HCT116 (cell line): ENCODE results near the gene ITGAD. TPM values are rescaled to one million over a fixed set of nuclear protein-coding genes. Genes with fewer than 3 reads are reported as not detected.

Source experiments
- ATAC-seq: fragments of 200-7000 bp; cut with Tn5 transposase; 2 replicates; pipeline ENCODE4 v1.9.1; 2020; ENCODE audit warnings: mild to moderate bottlenecking, moderate library complexity
- BruUV-seq: library from RNA; stranded (reverse); fragments of 400-500 nt; replicated peaks from 2 replicates; lab custom pipeline; 2021; lab: Mats Ljungman, UMichigan
- CTCF ChIA-PET: fragments of 300-600 bp; sonication (Branson Sonifier 250); formaldehyde crosslinking; loops from one replicate; lab custom pipeline; 2021; ENCODE audit warnings: antibody characterized with exemption; lab: Charles Lee
- POLR2A ChIA-PET: fragments of 300-600, 350-600 bp; sonication (Branson Sonifier 250); formaldehyde crosslinking; loops from one replicate; lab custom pipeline; 2021; ENCODE audit warnings: antibody characterized with exemption; lab: Charles Lee
- RAD21 ChIA-PET, 2 experiments: fragments of 300-600 bp; sonication (Branson Sonifier 250); formaldehyde crosslinking; loops; one replicate each; lab custom pipeline; 2023; ENCODE audit warnings: low total read pairs in 2 of 2; ENCODE audit not compliant: uncharacterized antibody in 2 of 2, unreplicated experiment in 2 of 2, low non-redundant PET in 1 of 2; lab: Charles Lee
- DNase-seq: peaks from one replicate; pipeline ENCODE4 v3.0.0-alpha.2; 2010; ENCODE audit warnings: low read depth, low spot score
- H2AFZ ChIP-seq: fragments of 200-600 bp; shearing (Covaris generic), sonication (generic); 2 replicates; pipeline ENCODE4 v1.6.1; 2017; ENCODE audit warnings: low read depth, mixed run types, mixed read lengths, antibody characterized with exemption, low read length; ENCODE audit not compliant: poor library complexity, severe bottlenecking
- H3K27ac ChIP-seq: 2 replicates; pipeline ENCODE4 v1.5.1; 2012; ENCODE audit warnings: low read depth, low read length
- H3K27me3 ChIP-seq: fragments of 200-600 bp; sonication (generic); 2 replicates; pipeline ENCODE4 v1.6.1; 2016; ENCODE audit warnings: mixed run types, low read length, mixed read lengths; ENCODE audit not compliant: insufficient read depth
- H3K36me3 ChIP-seq, 2 experiments: fragments of 200-500 bp in 1 of 2; fragments of 200-600 bp in 1 of 2; sonication (Bioruptor generic) in 1 of 2; sonication (generic) in 1 of 2; 2 replicates each; pipeline versions ENCODE4 v1.5.1 to v1.6.1; 2014 to 2016; ENCODE audit warnings: low read length in 2 of 2, inconsistent platforms in 1 of 2, mixed read lengths in 1 of 2, mixed run types in 1 of 2; ENCODE audit not compliant: insufficient read depth in 2 of 2, control insufficient read depth in 1 of 2
- H3K4me1 ChIP-seq, 2 experiments: fragments of 200-600 bp in 1 of 2; sonication (generic) in 1 of 2; 2 replicates each; pipeline versions ENCODE4 v1.5.1 to v1.6.1; 2012 to 2017; ENCODE audit warnings: low read length in 2 of 2, inconsistent platforms in 1 of 2, mild to moderate bottlenecking in 1 of 2, mixed read lengths in 1 of 2, mixed run types in 1 of 2, moderate library complexity in 1 of 2; ENCODE audit not compliant: insufficient read depth in 2 of 2, control insufficient read depth in 1 of 2
- H3K4me2 ChIP-seq: fragments of 200-600 bp; sonication (generic); 2 replicates; pipeline ENCODE4 v1.6.1; 2017; ENCODE audit warnings: mixed run types, low read length, mixed read lengths
- H3K4me3 ChIP-seq, 2 experiments: fragments of 200-600 bp in 1 of 2; sonication (generic) in 1 of 2; replicated peaks in 1 of 2; 2 replicates each; pipeline ENCODE4 v1.5.1; 2011 to 2016; ENCODE audit warnings: low read length in 2 of 2, control low read depth in 1 of 2, low read depth in 1 of 2, mild to moderate bottlenecking in 1 of 2, mixed read lengths in 1 of 2, mixed run types in 1 of 2
- H3K79me2 ChIP-seq: fragments of 200-600 bp; sonication (generic); 2 replicates; pipeline ENCODE4 v1.6.1; 2017; ENCODE audit warnings: mild to moderate bottlenecking, mixed run types, low read length, moderate library complexity, mixed read lengths; ENCODE audit not compliant: insufficient read depth
- H3K9ac ChIP-seq: fragments of 200-600 bp; sonication (generic); 2 replicates; pipeline ENCODE4 v1.6.1; 2016; ENCODE audit warnings: low read length, mixed read lengths
- H3K9me2 ChIP-seq: fragments of 200-600 bp; sonication (generic), shearing (Covaris generic); 2 replicates; pipeline ENCODE4 v1.6.1; 2017; ENCODE audit warnings: mixed run types, mild to moderate bottlenecking, moderate library complexity; ENCODE audit not compliant: insufficient read depth
- H3K9me3 ChIP-seq, 2 experiments: fragments of 200-500 bp in 1 of 2; fragments of 200-600 bp in 1 of 2; sonication (Bioruptor generic) in 1 of 2; sonication (generic) in 1 of 2; 2 replicates each; pipeline ENCODE4 v1.6.1; 2014 to 2017; ENCODE audit warnings: low read length in 2 of 2, mixed read lengths in 2 of 2, inconsistent platforms in 1 of 2, low read depth in 1 of 2, mild to moderate bottlenecking in 1 of 2, mixed run types in 1 of 2, moderate library complexity in 1 of 2; ENCODE audit not compliant: control insufficient read depth in 1 of 2, insufficient read depth in 1 of 2
- H4K20me1 ChIP-seq: fragments of 200-600 bp; sonication (generic), shearing (Covaris generic); 2 replicates; pipeline ENCODE4 v1.6.1; 2017; ENCODE audit warnings: mixed run types, mild to moderate bottlenecking, moderate library complexity; ENCODE audit not compliant: insufficient read depth
- CBX3 ChIP-seq: IDR thresholded peaks from 2 replicates; pipeline ENCODE4 v1.6.1; 2012; ENCODE audit warnings: low read depth
- FOSL1 ChIP-seq: IDR thresholded peaks from 2 replicates; pipeline ENCODE4 v1.6.1; 2012; ENCODE audit warnings: low read depth
- MAX ChIP-seq: IDR thresholded peaks from 2 replicates; pipeline ENCODE4 v1.6.1; 2012
- RAD21 ChIP-seq: IDR thresholded peaks from 2 replicates; pipeline ENCODE4 v1.6.1; 2012; ENCODE audit warnings: low read depth, mild to moderate bottlenecking
- SIN3A ChIP-seq: IDR thresholded peaks from 2 replicates; pipeline ENCODE4 v1.6.1; 2012; ENCODE audit warnings: low read depth
- TCF7L2 ChIP-seq: IDR thresholded peaks from 2 replicates; pipeline ENCODE4 v1.7.0; 2011; ENCODE audit warnings: borderline replicate concordance, inconsistent platforms; ENCODE audit not compliant: insufficient read depth, insufficient read length; ENCODE audit errors: extremely low read depth
- YY1 ChIP-seq: IDR thresholded peaks from 2 replicates; pipeline ENCODE4 v1.6.1; 2011; ENCODE audit warnings: low read length, low read depth, moderate library complexity, mild to moderate bottlenecking; ENCODE audit not compliant: insufficient replicate concordance; ENCODE audit errors: extremely low read depth
- intact Hi-C: fragments of 100-400 bp; cut with micrococcal nuclease; formaldehyde crosslinking; loops from 2 replicates; pipeline ENCODE4 v1.10.0; 2022
- total RNA-seq: library from RNA; stranded (reverse); gene quantifications from one replicate; pipeline ENCODE4 v1.2.1, GENCODE V29; 2021; ENCODE audit not compliant: unreplicated experiment
- TF ChIP-seq, protein P1 (sequence below): IDR thresholded peaks from 2 replicates; pipeline ENCODE4 v1.6.1; 2012; ENCODE audit warnings: low read depth

Gene ITGAD
- total RNA-seq, 1 experiment from 2014 or later, result 0.12 TPM

DNA sequence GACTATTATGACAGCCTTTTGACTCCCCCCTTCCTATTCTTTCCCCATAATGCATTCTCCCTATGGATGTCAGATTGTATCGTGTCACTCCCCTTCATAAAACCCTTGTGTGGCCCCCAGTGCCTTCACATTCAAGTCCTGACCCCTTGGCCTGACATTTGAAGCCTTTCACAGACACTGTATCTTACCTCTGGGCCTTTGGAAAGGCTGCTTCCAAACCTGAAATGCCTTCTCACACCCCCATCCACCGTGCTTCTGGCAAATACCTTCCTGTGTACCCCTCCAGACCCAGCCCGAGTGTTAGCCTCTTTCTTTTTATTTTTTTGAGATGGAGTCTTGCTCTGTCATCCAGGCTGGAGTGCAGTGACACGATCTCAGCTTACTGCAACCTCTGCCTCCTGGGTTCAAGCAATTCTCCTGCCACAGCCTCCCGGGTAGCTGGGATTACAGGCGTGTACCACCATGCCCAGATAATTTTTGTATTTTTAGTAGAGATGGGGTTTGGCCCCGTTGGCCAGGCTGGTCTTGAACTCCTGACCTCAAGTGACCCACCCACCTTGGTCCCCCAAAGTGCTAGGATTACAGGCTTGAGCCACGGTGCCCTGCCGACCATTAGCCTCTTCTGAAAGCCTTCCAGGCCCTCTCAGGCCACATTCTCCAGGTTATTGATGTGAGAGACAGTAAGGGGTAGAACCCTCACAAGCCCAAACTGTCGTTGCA is 68.2 kb downstream of the ITGAD start:
- intact Hi-C loops, result no loop called here
- Histone ChIP-seq H2AFZ (no peak overlapping the region), H3K27ac (no peak overlapping the region), H3K4me1 (peaks cover 3 to 30% of the 10 kb centered on the region in 2 experiments; a peak in 3 of 4 replicates), H3K9me3 (no peaks in the 10 kb centered on the region), H3K36me3 (no peaks in the 10 kb centered on the region), H3K27me3 (no peaks in the 10 kb centered on the region), H3K4me2 (peak overlapping the region; percentile 84; the same call in 1 of the 2 replicates), H4K20me1 (no peaks in the 10 kb centered on the region), H3K9me2 (no peaks in the 10 kb centered on the region), H3K4me3 (no peak overlapping the region), H3K9ac (no peak overlapping the region), H3K79me2 (peaks cover 25% of the 10 kb centered on the region)
- CTCF ChIA-PET, result interaction anchor here (0.7 to 3.4 kb wide), 18 partner anchors 8 to 508 kb away, joined by 3 to 32 read pairs (median 7); partner anchors contain the start of genes HSD3B7, KAT8, TGFB1I1 and ZNF267
- no peak for DNase-seq
- no peak for ATAC-seq
- POLR2A ChIA-PET, result interaction anchor here (2.1 kb wide), 3 partner anchors 251 to 412 kb away, joined by 6 to 12 read pairs (median 7); partner anchors contain the start of genes KAT8 and ZNF267
- TF ChIP-seq YY1 (no peak), SIN3A (no peak), MAX (no peak), CBX3 (no peak), FOSL1 (no peak), RAD21 (no peak), TCF7L2 (no peak)
- TF ChIP-seq, protein P1, sequence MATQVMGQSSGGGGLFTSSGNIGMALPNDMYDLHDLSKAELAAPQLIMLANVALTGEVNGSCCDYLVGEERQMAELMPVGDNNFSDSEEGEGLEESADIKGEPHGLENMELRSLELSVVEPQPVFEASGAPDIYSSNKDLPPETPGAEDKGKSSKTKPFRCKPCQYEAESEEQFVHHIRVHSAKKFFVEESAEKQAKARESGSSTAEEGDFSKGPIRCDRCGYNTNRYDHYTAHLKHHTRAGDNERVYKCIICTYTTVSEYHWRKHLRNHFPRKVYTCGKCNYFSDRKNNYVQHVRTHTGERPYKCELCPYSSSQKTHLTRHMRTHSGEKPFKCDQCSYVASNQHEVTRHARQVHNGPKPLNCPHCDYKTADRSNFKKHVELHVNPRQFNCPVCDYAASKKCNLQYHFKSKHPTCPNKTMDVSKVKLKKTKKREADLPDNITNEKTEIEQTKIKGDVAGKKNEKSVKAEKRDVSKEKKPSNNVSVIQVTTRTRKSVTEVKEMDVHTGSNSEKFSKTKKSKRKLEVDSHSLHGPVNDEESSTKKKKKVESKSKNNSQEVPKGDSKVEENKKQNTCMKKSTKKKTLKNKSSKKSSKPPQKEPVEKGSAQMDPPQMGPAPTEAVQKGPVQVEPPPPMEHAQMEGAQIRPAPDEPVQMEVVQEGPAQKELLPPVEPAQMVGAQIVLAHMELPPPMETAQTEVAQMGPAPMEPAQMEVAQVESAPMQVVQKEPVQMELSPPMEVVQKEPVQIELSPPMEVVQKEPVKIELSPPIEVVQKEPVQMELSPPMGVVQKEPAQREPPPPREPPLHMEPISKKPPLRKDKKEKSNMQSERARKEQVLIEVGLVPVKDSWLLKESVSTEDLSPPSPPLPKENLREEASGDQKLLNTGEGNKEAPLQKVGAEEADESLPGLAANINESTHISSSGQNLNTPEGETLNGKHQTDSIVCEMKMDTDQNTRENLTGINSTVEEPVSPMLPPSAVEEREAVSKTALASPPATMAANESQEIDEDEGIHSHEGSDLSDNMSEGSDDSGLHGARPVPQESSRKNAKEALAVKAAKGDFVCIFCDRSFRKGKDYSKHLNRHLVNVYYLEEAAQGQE, result no peak
- RAD21 ChIA-PET, result no interaction called here
- no TSS peak for BruUV-seq
